Measurements from ENCODE around the gene FHIT.

DNA sequence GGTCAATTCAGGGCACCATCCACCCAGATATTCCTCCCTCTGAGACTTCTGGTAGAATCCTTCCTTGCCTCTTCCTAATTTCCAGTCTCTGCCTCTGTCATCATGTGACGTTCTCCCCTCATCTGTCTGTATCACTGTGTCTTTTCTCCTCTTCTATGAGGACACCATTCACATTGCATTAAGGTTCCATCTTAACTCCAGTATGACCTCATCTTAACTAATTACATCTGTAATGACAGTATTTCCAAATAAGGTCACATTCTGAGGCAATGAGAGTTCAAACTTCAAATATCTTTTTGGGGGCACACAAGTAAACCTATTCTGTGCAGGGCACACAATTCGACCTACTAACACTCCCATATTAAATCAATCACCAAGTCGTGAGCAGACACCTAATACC is 169.7 kb downstream of the FHIT start:
- TF ChIP-seq, protein P1, sequence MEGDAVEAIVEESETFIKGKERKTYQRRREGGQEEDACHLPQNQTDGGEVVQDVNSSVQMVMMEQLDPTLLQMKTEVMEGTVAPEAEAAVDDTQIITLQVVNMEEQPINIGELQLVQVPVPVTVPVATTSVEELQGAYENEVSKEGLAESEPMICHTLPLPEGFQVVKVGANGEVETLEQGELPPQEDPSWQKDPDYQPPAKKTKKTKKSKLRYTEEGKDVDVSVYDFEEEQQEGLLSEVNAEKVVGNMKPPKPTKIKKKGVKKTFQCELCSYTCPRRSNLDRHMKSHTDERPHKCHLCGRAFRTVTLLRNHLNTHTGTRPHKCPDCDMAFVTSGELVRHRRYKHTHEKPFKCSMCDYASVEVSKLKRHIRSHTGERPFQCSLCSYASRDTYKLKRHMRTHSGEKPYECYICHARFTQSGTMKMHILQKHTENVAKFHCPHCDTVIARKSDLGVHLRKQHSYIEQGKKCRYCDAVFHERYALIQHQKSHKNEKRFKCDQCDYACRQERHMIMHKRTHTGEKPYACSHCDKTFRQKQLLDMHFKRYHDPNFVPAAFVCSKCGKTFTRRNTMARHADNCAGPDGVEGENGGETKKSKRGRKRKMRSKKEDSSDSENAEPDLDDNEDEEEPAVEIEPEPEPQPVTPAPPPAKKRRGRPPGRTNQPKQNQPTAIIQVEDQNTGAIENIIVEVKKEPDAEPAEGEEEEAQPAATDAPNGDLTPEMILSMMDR (IDR thresholded peaks at IDR 0.05; ENCODE audit: poor library complexity): no peak
- TF ChIP-seq EZH2phosphoT487 (IDR thresholded peaks at IDR 0.05; ENCODE audit: low read depth, severe bottlenecking, unreplicated experiment) (no peak), EZH2 (IDR thresholded peaks at IDR 0.05; ENCODE audit: borderline replicate concordance) (no peak)

Data from hepatocyte (in vitro differentiated cells).